Karpas-422 (cell line): ENCODE measurements around the gene SMCO2. TPM values are rescaled to one million over a fixed set of nuclear protein-coding genes. Genes with fewer than 3 reads are reported as not detected.

Experiments
- DNase-seq: peaks from one replicate; pipeline ENCODE4 v3.0.0-alpha.2; 2015
- H2AFZ ChIP-seq: fragments of 200-600 bp; sonication (generic); 2 replicates; pipeline ENCODE4 v1.6.1; 2014; ENCODE audit warnings: antibody characterized with exemption, low read length, mixed read lengths
- H3K27ac ChIP-seq: fragments of 200-600 bp; sonication (generic); 2 replicates; pipeline ENCODE4 v1.5.1; 2014; ENCODE audit warnings: mild to moderate bottlenecking, low read length, moderate library complexity
- H3K27me3 ChIP-seq: fragments of 200-600 bp; sonication (generic); 2 replicates; pipeline ENCODE4 v1.6.1; 2014; ENCODE audit warnings: low read length, mixed read lengths
- H3K36me3 ChIP-seq: fragments of 200-600 bp; sonication (generic); 2 replicates; pipeline ENCODE4 v1.6.1; 2014; ENCODE audit warnings: low read length, mixed read lengths; ENCODE audit not compliant: insufficient read depth
- H3K4me1 ChIP-seq: fragments of 200-600 bp; sonication (generic); 2 replicates; pipeline ENCODE4 v1.6.1; 2014; ENCODE audit warnings: mild to moderate bottlenecking, low read length, mixed read lengths
- H3K4me2 ChIP-seq: fragments of 200-600 bp; sonication (generic); 2 replicates; pipeline ENCODE4 v1.6.1; 2014; ENCODE audit warnings: low read length, low read depth, mild to moderate bottlenecking; ENCODE audit not compliant: poor library complexity, severe bottlenecking
- H3K4me3 ChIP-seq: fragments of 200-600 bp; sonication (generic); 2 replicates; pipeline ENCODE4 v1.5.1; 2014; ENCODE audit warnings: mild to moderate bottlenecking, antibody characterized with exemption, low read length, mixed read lengths
- H3K79me2 ChIP-seq: fragments of 200-600 bp; sonication (generic); 2 replicates; pipeline ENCODE4 v1.6.1; 2014; ENCODE audit warnings: mild to moderate bottlenecking, low read length, mixed read lengths
- H3K9ac ChIP-seq: fragments of 200-600 bp; sonication (generic); 2 replicates; pipeline ENCODE4 v1.6.0; 2014; ENCODE audit warnings: low read length
- H3K9me2 ChIP-seq: fragments of 200-600 bp; sonication (generic), shearing (Covaris generic); replicated peaks from 2 replicates; pipeline ENCODE4 v1.6.0; 2014; ENCODE audit warnings: mild to moderate bottlenecking, low read length, moderate library complexity; ENCODE audit not compliant: insufficient read depth
- H3K9me3 ChIP-seq: fragments of 300-700, 200-600 bp; sonication (generic); 2 replicates; pipeline ENCODE4 v1.6.1; 2014; ENCODE audit warnings: low read length, mixed read lengths
- H4K20me1 ChIP-seq: fragments of 200-600 bp; sonication (generic); 2 replicates; pipeline ENCODE4 v1.6.1; 2014; ENCODE audit warnings: mild to moderate bottlenecking, antibody characterized with exemption, low read length, low read depth; ENCODE audit not compliant: insufficient read depth
- total RNA-seq: library from RNA; depleted of rRNA; stranded (reverse); fragments of >200 nt; shearing (Covaris generic); gene quantifications from 2 replicates; pipeline ENCODE4 v1.2.3, GENCODE V29; 2014; ENCODE audit warnings: low replicate concordance

Gene SMCO2
- total RNA-seq, 1 experiment from 2014 or later = not detected

GRCh38 chr12:27437839-27438238 is 8.7 kb upstream of the SMCO2 start:
- H2AFZ ChIP-seq = no peak overlapping the region
- no peaks in the 10 kb centered on the region for H4K20me1 ChIP-seq
- no peak overlapping the region for H3K9ac ChIP-seq
- no peak overlapping the region for H3K4me3 ChIP-seq
- no peaks in the 10 kb centered on the region for H3K9me3 ChIP-seq
- no peak overlapping the region for H3K4me2 ChIP-seq
- DNase-seq = peak; percentile 46
- no peaks in the 10 kb centered on the region for H3K79me2 ChIP-seq
- no peaks in the 10 kb centered on the region for H3K36me3 ChIP-seq
- no peaks in the 10 kb centered on the region for H3K4me1 ChIP-seq
- no peak overlapping the region for H3K27ac ChIP-seq
- no peaks in the 10 kb centered on the region for H3K27me3 ChIP-seq
- H3K9me2 ChIP-seq = no peaks in the 10 kb centered on the region

- Histone ChIP-seq H2AFZ (no peak overlapping the region), H3K9me2 (no peaks in the 10 kb centered on the region), H4K20me1 (no peaks in the 10 kb centered on the region), H3K4me3 (no peak overlapping the region), H3K9ac (no peak overlapping the region), H3K79me2 (no peaks in the 10 kb centered on the region), H3K27ac (no peak overlapping the region), H3K9me3 (no peaks in the 10 kb centered on the region), H3K4me1 (peaks cover 5% of the 10 kb centered on the region; the same call in 1 of the 2 replicates), H3K27me3 (no peaks in the 10 kb centered on the region), H3K36me3 (no peaks in the 10 kb centered on the region), H3K4me2 (no peak overlapping the region)
- DNase-seq = no peak
Observed at GRCh38 chr12:27447761-27448160, 1.2 kb downstream of the SMCO2 start.

GRCh38 chr12:27449026-27449425 is 2.5 kb downstream of the SMCO2 start:
- no peak overlapping the region for H3K4me2 ChIP-seq
- no peaks in the 10 kb centered on the region for H3K36me3 ChIP-seq
- H4K20me1 ChIP-seq = no peaks in the 10 kb centered on the region
- H3K79me2 ChIP-seq = no peaks in the 10 kb centered on the region
- no peaks in the 10 kb centered on the region for H3K27me3 ChIP-seq
- DNase-seq = no peak
- H2AFZ ChIP-seq = no peak overlapping the region
- peaks cover 5% of the 10 kb centered on the region; the same call in 1 of the 2 replicates for H3K4me1 ChIP-seq
- H3K9me2 ChIP-seq = no peaks in the 10 kb centered on the region
- no peak overlapping the region for H3K27ac ChIP-seq
- H3K9ac ChIP-seq = no peak overlapping the region
- H3K9me3 ChIP-seq = no peaks in the 10 kb centered on the region
- H3K4me3 ChIP-seq = no peak overlapping the region

- Histone ChIP-seq H3K27me3 (no peaks in the 10 kb centered on the region), H3K36me3 (no peaks in the 10 kb centered on the region), H3K4me2 (no peak overlapping the region), H3K4me3 (no peak overlapping the region), H3K79me2 (no peaks in the 10 kb centered on the region), H3K9ac (no peak overlapping the region), H3K9me2 (no peaks in the 10 kb centered on the region), H3K4me1 (peaks cover 5% of the 10 kb centered on the region; the same call in 1 of the 2 replicates), H3K27ac (no peak overlapping the region), H2AFZ (no peak overlapping the region), H3K9me3 (no peaks in the 10 kb centered on the region), H4K20me1 (no peaks in the 10 kb centered on the region)
- no peak for DNase-seq
Observed at GRCh38 chr12:27449893-27450534, 3.5 kb downstream of the SMCO2 start.

- Histone ChIP-seq H3K79me2 (no peaks in the 10 kb centered on the region), H3K27me3 (no peaks in the 10 kb centered on the region), H3K4me1 (peaks cover 5% of the 10 kb centered on the region; the same call in 1 of the 2 replicates), H3K27ac (no peak overlapping the region), H3K9me3 (no peaks in the 10 kb centered on the region), H4K20me1 (no peaks in the 10 kb centered on the region), H3K36me3 (no peaks in the 10 kb centered on the region), H3K9me2 (no peaks in the 10 kb centered on the region), H3K9ac (no peak overlapping the region), H3K4me2 (no peak overlapping the region), H3K4me3 (no peak overlapping the region), H2AFZ (no peak overlapping the region)
- no peak for DNase-seq
Observed at GRCh38 chr12:27451036-27451825, 4.7 kb downstream of the SMCO2 start.

GRCh38 chr12:27453421-27453820 is 6.9 kb downstream of the SMCO2 start:
- Histone ChIP-seq H3K9me3 (no peaks in the 10 kb centered on the region), H3K4me1 (peaks cover 5% of the 10 kb centered on the region; the same call in 1 of the 2 replicates), H3K79me2 (no peaks in the 10 kb centered on the region), H3K4me2 (no peak overlapping the region), H3K9ac (no peak overlapping the region), H4K20me1 (no peaks in the 10 kb centered on the region), H3K36me3 (no peaks in the 10 kb centered on the region), H3K9me2 (no peaks in the 10 kb centered on the region), H2AFZ (no peak overlapping the region), H3K27me3 (no peaks in the 10 kb centered on the region), H3K27ac (no peak overlapping the region), H3K4me3 (no peak overlapping the region)
- no peak for DNase-seq

GRCh38 chr12:27455589-27455988 is 9.1 kb downstream of the SMCO2 start:
- no peak overlapping the region for H3K4me3 ChIP-seq
- no peaks in the 10 kb centered on the region for H3K27me3 ChIP-seq
- H3K4me2 ChIP-seq = no peak overlapping the region
- no peak for DNase-seq
- H4K20me1 ChIP-seq = no peaks in the 10 kb centered on the region
- H3K9me3 ChIP-seq = no peaks in the 10 kb centered on the region
- no peaks in the 10 kb centered on the region for H3K9me2 ChIP-seq
- H3K4me1 ChIP-seq = peaks cover 5% of the 10 kb centered on the region; the same call in 1 of the 2 replicates
- no peak overlapping the region for H3K9ac ChIP-seq
- H3K27ac ChIP-seq = no peak overlapping the region
- no peaks in the 10 kb centered on the region for H3K36me3 ChIP-seq
- no peaks in the 10 kb centered on the region for H3K79me2 ChIP-seq
- no peak overlapping the region for H2AFZ ChIP-seq

- Histone ChIP-seq H3K27ac (no peak overlapping the region), H3K4me2 (no peak overlapping the region), H3K27me3 (no peaks in the 10 kb centered on the region), H3K79me2 (no peaks in the 10 kb centered on the region), H3K36me3 (no peaks in the 10 kb centered on the region), H3K9me2 (no peaks in the 10 kb centered on the region), H4K20me1 (no peaks in the 10 kb centered on the region), H2AFZ (no peak overlapping the region), H3K9ac (no peak overlapping the region), H3K9me3 (no peaks in the 10 kb centered on the region), H3K4me3 (no peak overlapping the region), H3K4me1 (no peaks in the 10 kb centered on the region)
- no peak for DNase-seq
Observed at GRCh38 chr12:27456618-27457017, 10.1 kb downstream of the SMCO2 start.
